Activated T-cell treated with anti-CD3 and anti-CD28 coated beads, Interleukin-2, amount 50 U/mL, for 24 hours (primary cell): Measurements from ENCODE around the gene MARS1.
A peak's percentile ranks its signal among the peaks of the same experiment; 100 is the strongest.

Experiments
- DNase-seq: peaks from one replicate; pipeline ENCODE4 v3.0.0-alpha.2; 2020
- H3K27ac Mint-ChIP-seq: 2 replicates; pipeline ENCODE4 v1.8.0; 2020; ENCODE audit warnings: mild to moderate bottlenecking, mixed read lengths
- H3K27me3 Mint-ChIP-seq: 2 replicates; pipeline ENCODE4 v1.8.0; 2020; ENCODE audit warnings: mixed read lengths
- H3K36me3 Mint-ChIP-seq: 2 replicates; pipeline ENCODE4 v1.8.0; 2020; ENCODE audit warnings: low read depth, mixed read lengths
- H3K4me1 Mint-ChIP-seq: 2 replicates; pipeline ENCODE4 v1.8.0; 2020; ENCODE audit warnings: low read depth, mixed read lengths
- H3K4me3 Mint-ChIP-seq: 2 replicates; pipeline ENCODE4 v1.8.0; 2020; ENCODE audit warnings: mild to moderate bottlenecking, moderate library complexity, mixed read lengths
- H3K9me3 Mint-ChIP-seq: 2 replicates; pipeline ENCODE4 v1.8.0; 2020; ENCODE audit warnings: mixed read lengths

MARS1 gene

GRCh38 chr12:57454213-57454565 lies 33.7 kb upstream of the MARS1 start:
- Mint-ChIP-seq H3K9me3 (no peaks in the 10 kb centered on the region), H3K4me1 (peaks cover 44% of the 10 kb centered on the region), H3K27me3 (peaks cover 3% of the 10 kb centered on the region), H3K4me3 (no peak overlapping the region), H3K36me3 (no peaks in the 10 kb centered on the region), H3K27ac (peak overlapping the region; percentile 63)
- no peak for DNase-seq

- Mint-ChIP-seq H3K27me3 (peaks cover 3% of the 10 kb centered on the region), H3K27ac (peak within 1 kb of the TSS; percentile 63), H3K4me3 (peak within 1 kb of the TSS; percentile 76), H3K36me3 (no peaks in the 10 kb centered on the region), H3K9me3 (no peaks in the 10 kb centered on the region), H3K4me1 (peaks cover 49% of the 10 kb centered on the region)
- no peak for DNase-seq
Measured at GRCh38 chr12:57454566-57455373, 33.1 kb upstream of the MARS1 start, which contains the start of gene INHBE. INHBE (plus strand) TSS chr12:57455307; CDS start chr12:57455537, 230 bp downstream.

GRCh38 chr12:57455374-57456144 lies 32.3 kb upstream of the MARS1 start:
- no peaks in the 10 kb centered on the region for H3K9me3 Mint-ChIP-seq
- DNase-seq = no peak
- H3K4me3 Mint-ChIP-seq = peak overlapping the region; percentile 76
- H3K27ac Mint-ChIP-seq = peak overlapping the region; percentile 54
- peaks cover 55% of the 10 kb centered on the region for H3K4me1 Mint-ChIP-seq
- H3K36me3 Mint-ChIP-seq = no peaks in the 10 kb centered on the region
- H3K27me3 Mint-ChIP-seq = peaks cover 7% of the 10 kb centered on the region

GRCh38 chr12:57456145-57456700 lies 31.6 kb upstream of the MARS1 start:
- Mint-ChIP-seq H3K27me3 (peaks cover 11% of the 10 kb centered on the region), H3K27ac (peak overlapping the region; percentile 54), H3K36me3 (no peaks in the 10 kb centered on the region), H3K9me3 (no peaks in the 10 kb centered on the region), H3K4me3 (peak overlapping the region; percentile 76), H3K4me1 (peaks cover 57% of the 10 kb centered on the region)
- DNase-seq = peak; percentile 62

- Mint-ChIP-seq H3K36me3 (no peaks in the 10 kb centered on the region), H3K27ac (no peak overlapping the region), H3K9me3 (no peaks in the 10 kb centered on the region), H3K27me3 (peaks cover 15% of the 10 kb centered on the region), H3K4me3 (no peak overlapping the region), H3K4me1 (peaks cover 61% of the 10 kb centered on the region)
- DNase-seq = no peak
Measured at GRCh38 chr12:57456737-57457490, 31.0 kb upstream of the MARS1 start.

GRCh38 chr12:57458665-57459054 lies 29.2 kb upstream of the MARS1 start:
- peaks cover 13% of the 10 kb centered on the region for H3K27me3 Mint-ChIP-seq
- peak overlapping the region; percentile 90 for H3K4me3 Mint-ChIP-seq
- peak overlapping the region; percentile 95 for H3K27ac Mint-ChIP-seq
- DNase-seq = no peak
- no peaks in the 10 kb centered on the region for H3K9me3 Mint-ChIP-seq
- H3K36me3 Mint-ChIP-seq = peaks cover 2% of the 10 kb centered on the region
- H3K4me1 Mint-ChIP-seq = peaks cover 62% of the 10 kb centered on the region

- Mint-ChIP-seq H3K36me3 (peaks cover 2% of the 10 kb centered on the region), H3K4me3 (peak overlapping the region; percentile 90), H3K9me3 (no peaks in the 10 kb centered on the region), H3K27ac (peak overlapping the region; percentile 95), H3K27me3 (peaks cover 13% of the 10 kb centered on the region), H3K4me1 (peaks cover 66% of the 10 kb centered on the region)
- DNase-seq = peak; percentile 94
Measured at GRCh38 chr12:57459055-57459749, 28.7 kb upstream of the MARS1 start.

GRCh38 chr12:57459750-57460467 lies 28.0 kb upstream of the MARS1 start, which contains the start of gene GLI1:
GLI1 (plus strand) TSS chr12:57459785; CDS start chr12:57463692, 3,907 bp downstream.
- peak within 1 kb of the TSS; percentile 95 for H3K27ac Mint-ChIP-seq
- peaks cover 65% of the 10 kb centered on the region for H3K4me1 Mint-ChIP-seq
- peaks cover 13% of the 10 kb centered on the region for H3K27me3 Mint-ChIP-seq
- H3K9me3 Mint-ChIP-seq = no peaks in the 10 kb centered on the region
- H3K4me3 Mint-ChIP-seq = peak within 1 kb of the TSS; percentile 90
- peaks cover 2% of the 10 kb centered on the region for H3K36me3 Mint-ChIP-seq
- no peak for DNase-seq

- peaks cover 2% of the 10 kb centered on the region for H3K36me3 Mint-ChIP-seq
- DNase-seq = no peak
- H3K27ac Mint-ChIP-seq = no peak overlapping the region
- H3K4me1 Mint-ChIP-seq = peaks cover 62% of the 10 kb centered on the region
- H3K27me3 Mint-ChIP-seq = peaks cover 13% of the 10 kb centered on the region
- H3K9me3 Mint-ChIP-seq = no peaks in the 10 kb centered on the region
- peak overlapping the region; percentile 74 for H3K4me3 Mint-ChIP-seq
Measured at GRCh38 chr12:57460468-57460784, 27.4 kb upstream of the MARS1 start.

- no peak for DNase-seq
- Mint-ChIP-seq H3K27me3 (peaks cover 13% of the 10 kb centered on the region), H3K27ac (no peak overlapping the region), H3K4me3 (peak overlapping the region; percentile 84), H3K9me3 (no peaks in the 10 kb centered on the region), H3K4me1 (peaks cover 58% of the 10 kb centered on the region), H3K36me3 (peaks cover 2% of the 10 kb centered on the region)
Measured at GRCh38 chr12:57460841-57461275, 27.0 kb upstream of the MARS1 start.

GRCh38 chr12:57461276-57461916 lies 26.5 kb upstream of the MARS1 start:
- Mint-ChIP-seq H3K27me3 (peaks cover 13% of the 10 kb centered on the region), H3K9me3 (no peaks in the 10 kb centered on the region), H3K36me3 (peaks cover 2% of the 10 kb centered on the region), H3K27ac (peak overlapping the region; percentile 59), H3K4me3 (peak overlapping the region; percentile 84), H3K4me1 (peaks cover 53% of the 10 kb centered on the region)
- DNase-seq = peak; percentile 56

GRCh38 chr12:57461917-57462250 lies 26.0 kb upstream of the MARS1 start:
- peaks cover 13% of the 10 kb centered on the region for H3K27me3 Mint-ChIP-seq
- no peak for DNase-seq
- peak overlapping the region; percentile 84 for H3K4me3 Mint-ChIP-seq
- no peaks in the 10 kb centered on the region for H3K9me3 Mint-ChIP-seq
- peaks cover 3% of the 10 kb centered on the region for H3K36me3 Mint-ChIP-seq
- H3K4me1 Mint-ChIP-seq = peaks cover 52% of the 10 kb centered on the region
- H3K27ac Mint-ChIP-seq = peak overlapping the region; percentile 59
